ENCODE data around the gene STIM1.
A peak's percentile ranks its signal among the peaks of the same experiment; 100 is the strongest.
"Not testable (repeated sequence)": the region's sequence is repeated elsewhere in the genome, so short reads cannot be mapped to it uniquely, and the experiment has no call there.

Gene STIM1

GRCh38 chr11:4039011-4039410, 183.5 kb downstream of the STIM1 start:
- DNase-seq: no peak

- DNase-seq: no peak
Observed at GRCh38 chr11:4040461-4040860, 185.0 kb downstream of the STIM1 start.

GRCh38 chr11:4041731-4042391, 186.4 kb downstream of the STIM1 start:
- DNase-seq: no peak

DNA sequence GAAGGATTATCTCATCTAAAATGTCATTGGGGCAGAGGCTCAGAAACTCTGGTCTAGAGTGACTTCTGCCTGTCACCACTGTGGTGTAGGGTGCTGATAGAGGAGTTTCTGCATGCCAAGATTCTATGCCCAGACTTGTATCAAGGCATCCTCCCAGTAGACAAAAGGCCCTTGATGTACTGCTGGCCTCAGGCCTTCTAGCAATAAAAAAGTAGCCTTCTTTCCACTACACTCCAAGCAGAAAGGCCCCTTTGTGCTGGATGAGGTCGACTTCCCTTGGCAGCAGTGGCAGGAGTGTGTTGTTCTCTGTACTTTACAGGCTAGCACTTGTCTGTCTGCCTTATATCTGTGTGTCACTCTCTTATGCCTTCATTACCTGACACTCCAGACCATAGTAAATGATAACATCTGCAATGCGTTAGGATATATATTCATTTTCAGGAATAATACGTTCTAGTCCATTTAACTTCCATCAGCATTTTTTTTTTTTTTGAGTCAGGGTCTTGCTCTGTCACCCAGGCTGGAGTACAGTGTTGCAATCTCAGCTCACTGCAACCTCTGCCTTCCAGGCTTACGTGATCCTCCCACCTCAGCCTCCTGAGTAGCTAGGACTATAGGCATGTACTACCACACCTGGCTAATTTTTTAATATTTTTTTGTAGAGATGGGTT, 189.6 kb downstream of the STIM1 start:
- no peak for DNase-seq

GRCh38 chr11:4048340-4048739, 192.9 kb downstream of the STIM1 start:
- no peak for DNase-seq

DNA sequence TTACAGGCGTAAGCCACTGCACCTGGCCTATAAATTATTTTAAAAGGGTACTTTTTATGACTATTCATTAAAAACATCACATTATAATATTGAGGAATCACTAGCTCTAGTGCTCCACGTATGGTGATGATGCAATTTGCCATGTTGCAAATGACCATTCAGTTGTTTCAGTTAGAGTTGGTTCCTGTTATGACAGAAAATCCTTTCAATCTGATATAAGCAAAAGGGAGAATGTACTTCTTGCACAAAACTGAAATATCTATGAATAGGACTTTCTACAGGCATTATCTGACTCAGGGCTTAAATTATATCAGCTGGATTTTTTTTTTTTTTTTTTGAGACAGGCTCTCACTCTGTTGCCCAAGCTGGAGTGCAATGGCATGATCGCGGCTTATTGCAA, 193.5 kb downstream of the STIM1 start:
- DNase-seq: no peak

- no peak for DNase-seq
Observed at GRCh38 chr11:4050138-4050537, 194.7 kb downstream of the STIM1 start.

DNA sequence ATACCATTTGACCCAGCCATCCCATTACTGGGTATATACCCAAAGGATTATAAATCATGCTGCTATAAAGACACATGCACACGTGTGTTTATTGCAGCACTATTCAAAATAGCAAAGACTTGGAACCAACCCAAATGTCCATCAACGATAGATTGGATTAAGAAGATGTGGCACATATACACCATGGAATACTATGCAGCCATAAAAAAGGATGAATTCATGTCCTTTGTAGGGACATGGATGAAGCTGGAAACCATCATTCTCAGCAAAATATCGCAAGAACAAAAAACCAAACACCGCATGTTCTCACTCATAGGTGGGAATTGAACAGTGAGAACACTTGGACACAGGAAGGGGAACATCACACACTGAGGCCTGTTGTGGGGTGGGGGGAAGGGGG, 197.7 kb downstream of the STIM1 start:
- DNase-seq: not testable (repeated sequence)

- DNase-seq: no peak
Observed at GRCh38 chr11:4054643-4055042, 199.2 kb downstream of the STIM1 start.

DNA sequence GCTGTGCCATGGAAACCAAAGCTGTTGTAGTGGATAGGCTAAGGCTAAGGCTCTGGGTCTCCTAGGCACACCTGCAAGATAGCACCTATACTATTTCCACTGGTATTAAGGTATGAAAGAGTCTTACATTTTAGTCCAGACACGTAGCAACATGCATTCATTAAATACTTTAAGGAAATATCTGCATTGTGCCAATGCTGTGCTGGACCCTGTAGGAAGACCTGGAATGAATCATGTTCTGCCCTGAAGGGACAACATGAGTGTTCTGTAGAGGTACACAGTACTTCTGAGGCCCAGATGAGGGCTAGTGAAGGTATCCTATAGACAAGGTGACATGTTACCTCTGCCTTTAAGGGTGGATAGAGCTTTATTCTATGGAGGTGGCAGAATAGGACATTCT, 204.0 kb downstream of the STIM1 start:
- DNase-seq: no peak

GRCh38 chr11:4060182-4060923, 204.9 kb downstream of the STIM1 start:
- no peak for DNase-seq

- DNase-seq: no peak
Observed at GRCh38 chr11:4061700-4062099, 206.2 kb downstream of the STIM1 start.

DNA sequence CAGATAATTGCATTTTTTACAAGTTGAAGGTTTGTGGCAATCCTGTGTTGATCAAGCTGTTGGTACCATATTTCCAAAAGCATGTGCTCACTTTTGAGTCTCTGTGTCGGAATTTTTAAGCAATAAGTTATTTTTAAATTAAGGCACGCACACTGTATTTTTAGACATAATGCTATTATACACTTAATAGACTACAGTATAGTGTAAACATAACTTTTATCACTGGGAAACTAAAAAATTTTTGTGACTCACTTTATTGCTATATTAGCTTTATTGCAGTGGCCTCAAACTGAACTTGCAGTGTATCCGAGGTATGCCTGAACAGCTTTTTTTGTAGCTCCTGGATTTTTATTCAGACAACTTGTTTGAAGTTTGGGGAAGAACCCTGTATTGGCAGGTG, 207.9 kb downstream of the STIM1 start:
- no peak for DNase-seq

- no peak for DNase-seq
Observed at GRCh38 chr11:4064278-4064955, 209.0 kb downstream of the STIM1 start.

- no peak for DNase-seq
Observed at GRCh38 chr11:4065086-4065485, 209.6 kb downstream of the STIM1 start.

DNA sequence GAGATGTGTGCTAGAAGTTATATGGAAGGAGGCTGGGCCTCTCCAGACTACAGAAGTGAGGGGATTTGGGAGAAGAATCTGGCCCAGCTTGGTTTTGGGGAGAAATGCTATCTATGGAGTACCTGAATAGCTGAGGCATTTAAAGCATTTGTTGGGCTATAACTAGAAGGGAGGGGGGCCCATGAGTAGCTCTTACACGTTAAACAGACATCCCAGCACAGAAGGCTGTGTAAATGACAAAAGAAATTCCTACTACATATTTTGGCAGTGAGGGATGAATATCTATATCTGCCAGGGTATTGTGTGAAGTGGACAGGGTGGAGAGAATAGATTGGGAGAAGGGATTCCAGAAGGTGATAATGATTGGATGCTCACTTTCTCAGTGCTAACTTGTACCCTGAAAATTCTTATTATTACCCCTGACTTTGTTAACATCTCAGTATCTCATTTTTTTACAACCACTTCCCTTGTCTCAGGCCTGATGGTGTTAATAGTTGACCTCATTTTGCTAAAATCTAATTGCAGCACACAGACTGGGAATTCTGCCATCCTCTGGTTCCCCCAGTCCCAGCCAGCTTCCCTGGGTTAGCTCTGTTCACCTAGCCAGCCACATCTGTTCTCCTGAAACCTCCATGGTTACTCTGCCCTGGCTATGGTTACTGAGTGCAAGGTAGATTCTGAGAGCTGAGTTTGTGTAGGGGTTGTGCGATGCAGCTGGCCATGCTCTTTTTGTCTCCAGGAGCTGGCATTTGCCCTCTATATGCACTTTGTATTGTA, 210.3 kb downstream of the STIM1 start:
- no peak for DNase-seq

- no peak for DNase-seq
Observed at GRCh38 chr11:4066910-4067309, 211.4 kb downstream of the STIM1 start.

- no peak for DNase-seq
Observed at GRCh38 chr11:4068962-4069361, 213.5 kb downstream of the STIM1 start.

DNA sequence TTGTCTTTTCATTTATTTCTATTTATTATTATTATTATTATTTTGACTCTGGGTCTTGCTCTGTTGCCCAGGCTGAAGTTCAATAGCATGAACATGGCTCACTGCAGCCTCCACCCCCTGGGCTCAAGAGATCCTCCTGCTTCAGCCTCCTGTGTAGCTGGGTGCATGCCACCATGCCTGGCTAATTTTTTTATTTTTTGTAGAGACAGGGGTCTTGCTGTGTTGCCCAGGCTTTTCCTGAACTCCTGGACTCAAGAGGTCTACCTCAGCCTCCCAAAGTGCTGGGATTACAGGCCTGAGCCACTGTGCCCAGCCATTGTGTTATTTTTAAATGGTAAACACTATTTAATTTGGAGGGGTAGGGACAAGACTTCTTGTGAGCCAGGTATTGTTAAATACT, 215.9 kb downstream of the STIM1 start:
- no peak for DNase-seq

DNA sequence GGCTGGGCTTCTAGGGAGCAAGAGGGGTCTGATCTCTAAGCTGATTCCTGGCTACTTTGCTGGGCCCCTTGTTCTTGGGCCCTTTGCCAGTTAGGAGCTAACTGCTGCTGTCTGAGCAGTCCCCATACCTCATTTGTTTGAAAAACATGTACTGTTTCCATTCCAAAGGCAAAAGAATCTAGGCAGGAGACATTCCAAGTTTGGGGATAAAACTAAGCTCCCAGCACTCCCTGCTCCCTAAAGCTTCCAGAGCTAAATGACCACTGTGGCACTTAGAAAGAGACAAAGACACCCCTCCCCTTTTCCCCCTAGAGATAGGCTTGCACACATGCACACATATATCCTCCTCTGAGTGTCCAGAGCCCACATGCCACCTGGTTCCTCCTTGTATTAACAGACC, 216.4 kb downstream of the STIM1 start:
- no peak for DNase-seq

- DNase-seq: peak; percentile 34
Observed at GRCh38 chr11:4072668-4073285, 217.3 kb downstream of the STIM1 start.

DNA sequence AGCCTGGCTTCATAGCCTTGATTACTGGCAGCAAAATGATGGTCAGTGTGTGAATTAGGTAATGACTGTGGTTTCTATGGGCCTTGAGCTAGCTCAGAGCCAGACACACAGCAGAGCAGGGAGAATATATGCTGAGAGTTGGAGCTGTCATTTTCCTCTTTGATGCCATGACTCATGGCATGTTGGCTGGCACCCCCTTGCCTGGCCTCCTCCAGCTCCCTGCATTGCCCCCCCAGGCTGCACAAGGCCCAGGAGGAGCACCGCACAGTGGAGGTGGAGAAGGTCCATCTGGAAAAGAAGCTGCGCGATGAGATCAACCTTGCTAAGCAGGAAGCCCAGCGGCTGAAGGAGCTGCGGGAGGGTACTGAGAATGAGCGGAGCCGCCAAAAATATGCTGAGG, 218.8 kb downstream of the STIM1 start:
- DNase-seq: no peak
